Neural progenitor cell (in vitro differentiated cells): ENCODE measurements around the gene TEX30.

Source experiments
- EZH2 ChIP-seq: fragments of 200-600 bp; sonication (generic); IDR thresholded peaks from 2 replicates; pipeline ENCODE4 v1.6.1; 2017; ENCODE audit warnings: antibody characterized with exemption, mild to moderate bottlenecking, moderate library complexity
- TF ChIP-seq, protein P1 (sequence below): fragments of 200-600 bp; sonication (generic); IDR thresholded peaks from 2 replicates; pipeline ENCODE4 v1.5.1; 2017; ENCODE audit warnings: antibody characterized with exemption, mild to moderate bottlenecking

DNA sequence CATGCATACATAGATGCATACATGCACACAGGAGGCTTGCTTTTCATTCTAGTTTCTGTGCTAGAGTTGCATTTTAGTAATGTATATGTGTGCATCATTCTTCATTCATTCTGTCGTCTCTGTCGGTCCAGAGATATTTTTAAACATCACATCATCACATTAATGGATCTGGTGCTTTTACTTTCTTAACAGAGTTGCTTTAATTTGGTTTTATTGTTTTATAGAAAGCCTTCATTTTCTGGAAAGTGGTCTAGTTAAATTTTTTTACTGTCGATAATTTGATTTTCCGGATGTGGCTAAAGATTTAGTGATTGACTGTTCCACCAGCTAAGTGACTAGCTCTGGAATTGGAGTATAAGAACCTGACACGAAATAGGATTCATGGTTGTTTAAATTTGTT lies 42.2 kb upstream of the TEX30 start:
- TF ChIP-seq, protein P1, sequence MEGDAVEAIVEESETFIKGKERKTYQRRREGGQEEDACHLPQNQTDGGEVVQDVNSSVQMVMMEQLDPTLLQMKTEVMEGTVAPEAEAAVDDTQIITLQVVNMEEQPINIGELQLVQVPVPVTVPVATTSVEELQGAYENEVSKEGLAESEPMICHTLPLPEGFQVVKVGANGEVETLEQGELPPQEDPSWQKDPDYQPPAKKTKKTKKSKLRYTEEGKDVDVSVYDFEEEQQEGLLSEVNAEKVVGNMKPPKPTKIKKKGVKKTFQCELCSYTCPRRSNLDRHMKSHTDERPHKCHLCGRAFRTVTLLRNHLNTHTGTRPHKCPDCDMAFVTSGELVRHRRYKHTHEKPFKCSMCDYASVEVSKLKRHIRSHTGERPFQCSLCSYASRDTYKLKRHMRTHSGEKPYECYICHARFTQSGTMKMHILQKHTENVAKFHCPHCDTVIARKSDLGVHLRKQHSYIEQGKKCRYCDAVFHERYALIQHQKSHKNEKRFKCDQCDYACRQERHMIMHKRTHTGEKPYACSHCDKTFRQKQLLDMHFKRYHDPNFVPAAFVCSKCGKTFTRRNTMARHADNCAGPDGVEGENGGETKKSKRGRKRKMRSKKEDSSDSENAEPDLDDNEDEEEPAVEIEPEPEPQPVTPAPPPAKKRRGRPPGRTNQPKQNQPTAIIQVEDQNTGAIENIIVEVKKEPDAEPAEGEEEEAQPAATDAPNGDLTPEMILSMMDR = no peak
- no peak for TF ChIP-seq EZH2
